ENCODE results near the gene WDPCP. TPM values are rescaled to one million over a fixed set of nuclear protein-coding genes. Genes with fewer than 3 reads are reported as not detected.

WDPCP gene
- total RNA-seq, 4 donors from 2014 or later: 2.6 to 15.5 (median 10.9) TPM

DNA sequence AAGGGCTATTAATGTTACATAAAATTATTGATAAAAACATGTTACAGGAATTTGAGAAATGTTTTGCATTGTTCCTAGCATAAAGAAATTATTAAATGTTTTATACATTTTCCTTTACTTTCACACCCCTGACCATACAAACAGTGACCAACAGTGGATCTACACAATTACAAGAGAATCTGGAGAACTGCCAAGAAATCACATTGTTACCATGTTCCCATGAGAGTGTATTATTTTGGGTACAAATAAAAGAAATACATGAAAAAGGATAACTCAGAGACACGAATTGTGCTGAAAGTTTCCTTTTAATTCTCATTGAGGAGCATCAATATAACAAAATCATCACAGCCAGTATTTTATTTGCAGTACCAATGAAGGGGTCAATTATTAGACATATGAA lies 150.1 kb downstream of the WDPCP start:
- no peaks in the 10 kb centered on the region for H3K4me1 ChIP-seq
- TF ChIP-seq EP300 (IDR thresholded peaks at IDR 0.05; ENCODE audit: low read depth) (no peak), POLR2AphosphoS5 (IDR thresholded peaks at IDR 0.05) (no peak), POLR2A (IDR thresholded peaks at IDR 0.05) (no peak)
- TF ChIP-seq, protein P1, sequence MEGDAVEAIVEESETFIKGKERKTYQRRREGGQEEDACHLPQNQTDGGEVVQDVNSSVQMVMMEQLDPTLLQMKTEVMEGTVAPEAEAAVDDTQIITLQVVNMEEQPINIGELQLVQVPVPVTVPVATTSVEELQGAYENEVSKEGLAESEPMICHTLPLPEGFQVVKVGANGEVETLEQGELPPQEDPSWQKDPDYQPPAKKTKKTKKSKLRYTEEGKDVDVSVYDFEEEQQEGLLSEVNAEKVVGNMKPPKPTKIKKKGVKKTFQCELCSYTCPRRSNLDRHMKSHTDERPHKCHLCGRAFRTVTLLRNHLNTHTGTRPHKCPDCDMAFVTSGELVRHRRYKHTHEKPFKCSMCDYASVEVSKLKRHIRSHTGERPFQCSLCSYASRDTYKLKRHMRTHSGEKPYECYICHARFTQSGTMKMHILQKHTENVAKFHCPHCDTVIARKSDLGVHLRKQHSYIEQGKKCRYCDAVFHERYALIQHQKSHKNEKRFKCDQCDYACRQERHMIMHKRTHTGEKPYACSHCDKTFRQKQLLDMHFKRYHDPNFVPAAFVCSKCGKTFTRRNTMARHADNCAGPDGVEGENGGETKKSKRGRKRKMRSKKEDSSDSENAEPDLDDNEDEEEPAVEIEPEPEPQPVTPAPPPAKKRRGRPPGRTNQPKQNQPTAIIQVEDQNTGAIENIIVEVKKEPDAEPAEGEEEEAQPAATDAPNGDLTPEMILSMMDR (IDR thresholded peaks at IDR 0.05): no peak
- no peaks in the 10 kb centered on the region for H3K27me3 ChIP-seq
- H3K4me3 ChIP-seq: no peak overlapping the region
- whole genome bisulfite sequencing, 2 donors (ENCODE audit: low coverage in 1 of 2): 82% methylated on average over 1 of the region's 1 CpG
- in situ Hi-C loops (cut with MboI; ENCODE audit: low pct_ligation_motif_present in 1 of 4, low pct_unique_long_range_greater_than_20kb in 1 of 4, low sequenced_read_pairs in 3 of 4): no loop called here
- DNase-seq: no peak
- intact Hi-C loops (cut with DNase I; ENCODE audit: low total_unique reads): no loop called here
- H3K36me3 ChIP-seq: no peaks in the 10 kb centered on the region
- H3K9me3 ChIP-seq: no peaks in the 10 kb centered on the region
- H3K27ac ChIP-seq: no peak overlapping the region

DNA sequence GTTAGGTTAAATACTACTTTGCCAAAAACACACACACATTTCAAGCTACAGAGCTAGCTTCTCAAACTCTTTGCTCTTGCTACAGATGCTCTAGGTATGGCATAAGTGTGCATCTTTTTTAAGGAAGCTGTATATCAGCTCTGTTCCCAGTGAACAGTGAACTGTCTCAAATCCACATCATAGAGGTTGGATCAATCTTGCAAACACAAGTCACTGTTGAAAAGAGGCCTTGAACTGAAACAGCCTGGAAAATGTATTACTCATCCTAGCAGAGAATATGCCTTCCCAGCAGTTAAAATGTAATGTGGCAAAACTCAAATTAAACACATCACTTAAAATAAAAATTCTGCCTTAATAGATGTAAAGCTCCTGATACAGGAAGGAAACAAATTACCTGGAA lies 151.8 kb downstream of the WDPCP start:
- Histone ChIP-seq H3K27ac (no peak overlapping the region), H3K36me3 (no peaks in the 10 kb centered on the region), H3K4me3 (no peak overlapping the region), H3K9me3 (no peaks in the 10 kb centered on the region), H3K27me3 (no peaks in the 10 kb centered on the region), H3K4me1 (no peaks in the 10 kb centered on the region)
- TF ChIP-seq POLR2A (IDR thresholded peaks at IDR 0.05) (no peak), POLR2AphosphoS5 (IDR thresholded peaks at IDR 0.05) (no peak), EP300 (IDR thresholded peaks at IDR 0.05; ENCODE audit: low read depth) (no peak)
- TF ChIP-seq, protein P1 (IDR thresholded peaks at IDR 0.05): no peak
- no peak for DNase-seq
- intact Hi-C loops (cut with DNase I; ENCODE audit: low total_unique reads): no loop called here
- in situ Hi-C loops (cut with MboI; ENCODE audit: low pct_ligation_motif_present in 1 of 4, low pct_unique_long_range_greater_than_20kb in 1 of 4, low sequenced_read_pairs in 3 of 4): no loop called here

DNA sequence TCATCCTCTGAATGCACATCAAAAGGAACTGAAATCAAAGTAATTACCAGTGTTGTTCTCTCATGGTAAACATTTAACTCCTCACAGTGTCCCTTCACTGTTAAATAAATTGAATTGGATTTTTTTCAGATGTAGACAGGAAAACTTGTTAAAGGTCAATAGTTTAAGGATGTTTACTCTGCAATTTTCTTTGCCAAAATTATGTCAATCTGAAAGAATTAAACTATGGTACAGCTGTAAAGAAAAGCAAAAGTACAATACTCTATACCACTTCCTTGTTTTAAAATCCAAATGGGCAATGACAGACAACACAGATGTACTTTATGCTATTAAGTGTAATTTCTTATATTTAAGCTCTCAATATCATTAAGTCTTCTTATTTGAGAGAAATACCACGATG lies 153.2 kb downstream of the WDPCP start:
- intact Hi-C loops (cut with DNase I; ENCODE audit: low total_unique reads): no loop called here
- 53 to 69% methylated on average over 1 of the region's 1 CpG for WGBS, 2 donors (ENCODE audit: low coverage in 1 of 2)
- no peaks in the 10 kb centered on the region for H3K27me3 ChIP-seq
- no peaks in the 10 kb centered on the region for H3K36me3 ChIP-seq
- no peak overlapping the region for H3K27ac ChIP-seq
- no peak for DNase-seq
- in situ Hi-C loops (cut with MboI; ENCODE audit: low pct_ligation_motif_present in 1 of 4, low pct_unique_long_range_greater_than_20kb in 1 of 4, low sequenced_read_pairs in 3 of 4): no loop called here
- TF ChIP-seq POLR2A (IDR thresholded peaks at IDR 0.05): no peak
- TF ChIP-seq EP300 (IDR thresholded peaks at IDR 0.05; ENCODE audit: low read depth): no peak
- no peak for TF ChIP-seq POLR2AphosphoS5 (IDR thresholded peaks at IDR 0.05)
- TF ChIP-seq, protein P1 (IDR thresholded peaks at IDR 0.05): no peak
- no peaks in the 10 kb centered on the region for H3K4me1 ChIP-seq
- no peaks in the 10 kb centered on the region for H3K9me3 ChIP-seq
- H3K4me3 ChIP-seq: no peak overlapping the region

DNA sequence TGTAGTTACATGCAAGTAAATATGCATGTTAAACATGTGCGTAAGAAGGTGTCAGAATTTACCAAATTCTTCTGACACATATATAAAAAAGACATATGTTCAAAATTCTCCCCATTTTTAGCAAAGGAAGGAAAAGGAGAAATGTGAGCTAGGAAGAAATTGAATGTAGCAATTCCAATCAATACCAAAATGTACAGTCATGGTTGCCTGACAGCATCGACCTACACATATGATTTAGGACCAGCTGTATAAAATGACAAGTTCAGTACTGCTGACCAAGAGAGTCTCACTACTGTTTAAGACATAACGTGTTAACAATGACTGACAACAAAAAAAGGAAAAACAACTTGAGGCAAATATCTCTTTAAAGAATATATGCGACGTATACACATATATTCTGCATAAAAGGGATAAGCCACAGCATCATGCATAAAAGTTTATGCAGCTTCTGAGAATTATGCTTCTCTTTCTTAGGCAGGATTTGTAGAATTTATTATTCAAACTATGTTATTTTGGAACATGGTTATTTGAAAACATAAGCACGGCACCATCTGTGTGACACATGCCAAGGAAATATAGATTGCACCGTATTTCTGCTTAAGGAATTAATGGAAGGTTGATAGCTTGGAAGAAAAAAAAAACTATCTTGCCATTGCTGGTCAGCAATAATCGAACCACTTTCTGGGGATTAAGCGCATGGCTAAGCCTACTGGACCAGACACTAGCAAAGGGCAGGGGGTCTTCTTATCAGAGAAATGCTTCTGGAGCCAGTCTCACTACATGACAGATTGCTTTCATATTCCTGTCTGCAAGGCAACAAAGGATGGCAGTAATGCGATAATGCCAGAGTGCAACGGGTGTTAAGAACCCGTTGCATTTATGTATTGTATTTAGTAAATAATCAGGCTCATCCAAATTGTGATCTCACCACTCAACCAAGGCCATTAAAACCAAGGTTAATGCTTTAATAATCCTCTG lies 154.0 kb downstream of the WDPCP start:
- no peak overlapping the region for H3K4me3 ChIP-seq
- H3K27ac ChIP-seq: no peak overlapping the region
- H3K36me3 ChIP-seq: no peaks in the 10 kb centered on the region
- intact Hi-C loops (cut with DNase I; ENCODE audit: low total_unique reads): no loop called here
- H3K27me3 ChIP-seq: no peaks in the 10 kb centered on the region
- no peaks in the 10 kb centered on the region for H3K4me1 ChIP-seq
- no peak for TF ChIP-seq POLR2AphosphoS5 (IDR thresholded peaks at IDR 0.05)
- TF ChIP-seq, protein P1 (IDR thresholded peaks at IDR 0.05): no peak
- TF ChIP-seq EP300 (IDR thresholded peaks at IDR 0.05; ENCODE audit: low read depth): no peak
- TF ChIP-seq POLR2A (IDR thresholded peaks at IDR 0.05): no peak
- 86 to 95% methylated on average over 12 of the region's 12 CpGs for WGBS, 2 donors (ENCODE audit: low coverage in 1 of 2)
- no peaks in the 10 kb centered on the region for H3K9me3 ChIP-seq
- DNase-seq: no peak
- in situ Hi-C loops (cut with MboI; ENCODE audit: low pct_ligation_motif_present in 1 of 4, low pct_unique_long_range_greater_than_20kb in 1 of 4, low sequenced_read_pairs in 3 of 4): no loop called here
